A673 (cell line): Measurements from ENCODE around the gene HAND2.

ENCODE experiments used
- CTCF ChIP-seq: fragments of 300-800, 200-600 bp; sonication (generic); conservative IDR thresholded peaks from 2 replicates; pipeline ENCODE4 v1.5.1; 2017; ENCODE audit warnings: low read depth, mild to moderate bottlenecking, antibody characterized with exemption, low read length, moderate library complexity, mixed read lengths
- EZH2 ChIP-seq: fragments of 200-600 bp; sonication (generic); IDR thresholded peaks from 2 replicates; pipeline ENCODE4 v1.6.1; 2017; ENCODE audit warnings: borderline replicate concordance, low read depth, mild to moderate bottlenecking, mixed read lengths, antibody characterized with exemption, low read length; ENCODE audit not compliant: poor library complexity, severe bottlenecking

- no peak for TF ChIP-seq CTCF
- TF ChIP-seq EZH2 = no peak
These were observed 16.7 kb upstream of the HAND2 start for GRCh38 chr4:173546776-173547175.
